ENCODE data around the gene SIGLEC5.

Gene SIGLEC5

DNA sequence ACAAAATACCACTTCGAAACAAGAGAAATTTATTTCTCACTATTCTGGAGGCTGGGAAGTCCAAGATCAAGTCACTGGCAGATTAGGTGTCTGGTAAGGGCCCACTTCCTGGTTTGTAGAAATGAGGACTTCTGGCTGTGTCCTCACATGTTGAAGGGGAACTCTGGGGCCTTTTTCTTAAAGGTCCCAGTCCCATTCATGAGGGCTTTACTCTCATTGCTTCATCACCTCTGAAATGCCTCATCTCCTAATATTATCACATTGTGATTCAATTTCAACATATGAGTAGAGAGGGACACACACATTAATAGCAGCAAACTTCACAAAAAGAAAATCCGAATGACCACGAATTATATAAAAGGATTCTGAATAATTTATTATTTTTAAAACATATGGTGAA, 38.0 kb upstream of the SIGLEC5 start:
- TF ChIP-seq EZH2phosphoT487 (IDR thresholded peaks at IDR 0.05; ENCODE audit: borderline replicate concordance): no peak
- TF ChIP-seq, protein P1, sequence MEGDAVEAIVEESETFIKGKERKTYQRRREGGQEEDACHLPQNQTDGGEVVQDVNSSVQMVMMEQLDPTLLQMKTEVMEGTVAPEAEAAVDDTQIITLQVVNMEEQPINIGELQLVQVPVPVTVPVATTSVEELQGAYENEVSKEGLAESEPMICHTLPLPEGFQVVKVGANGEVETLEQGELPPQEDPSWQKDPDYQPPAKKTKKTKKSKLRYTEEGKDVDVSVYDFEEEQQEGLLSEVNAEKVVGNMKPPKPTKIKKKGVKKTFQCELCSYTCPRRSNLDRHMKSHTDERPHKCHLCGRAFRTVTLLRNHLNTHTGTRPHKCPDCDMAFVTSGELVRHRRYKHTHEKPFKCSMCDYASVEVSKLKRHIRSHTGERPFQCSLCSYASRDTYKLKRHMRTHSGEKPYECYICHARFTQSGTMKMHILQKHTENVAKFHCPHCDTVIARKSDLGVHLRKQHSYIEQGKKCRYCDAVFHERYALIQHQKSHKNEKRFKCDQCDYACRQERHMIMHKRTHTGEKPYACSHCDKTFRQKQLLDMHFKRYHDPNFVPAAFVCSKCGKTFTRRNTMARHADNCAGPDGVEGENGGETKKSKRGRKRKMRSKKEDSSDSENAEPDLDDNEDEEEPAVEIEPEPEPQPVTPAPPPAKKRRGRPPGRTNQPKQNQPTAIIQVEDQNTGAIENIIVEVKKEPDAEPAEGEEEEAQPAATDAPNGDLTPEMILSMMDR (conservative IDR thresholded peaks at IDR 0.05; ENCODE audit: low read length): no peak
- Histone ChIP-seq H3K36me3 (ENCODE audit: insufficient read depth, low read length) (no peaks in the 10 kb centered on the region), H3K9me3 (ENCODE audit: insufficient read depth, low read depth, low read length) (no peaks in the 10 kb centered on the region), H3F3A (ENCODE audit: low read depth) (no peaks in the 10 kb centered on the region), H2AFZ (ENCODE audit: low read length) (no peak overlapping the region), H3K4me1 (ENCODE audit: insufficient read depth, low read length, poor library complexity, severe bottlenecking) (no peaks in the 10 kb centered on the region), H3K27me3 (ENCODE audit: insufficient read depth, low read length, poor library complexity, severe bottlenecking) (no peaks in the 10 kb centered on the region), H3K4me3 (ENCODE audit: low read length, poor library complexity, severe bottlenecking) (no peak overlapping the region), H3K4me2 (ENCODE audit: low read depth, low read length, poor library complexity, severe bottlenecking) (no peak overlapping the region), H3K79me2 (ENCODE audit: insufficient read depth, low read length) (no peaks in the 10 kb centered on the region), H3K9ac (ENCODE audit: low read depth, low read length, poor library complexity, severe bottlenecking) (no peak overlapping the region), H4K20me1 (ENCODE audit: insufficient read depth, low read length, poor library complexity, severe bottlenecking) (no peaks in the 10 kb centered on the region), H3K9me2 (replicated peaks; ENCODE audit: low read depth, low read length) (no peaks in the 10 kb centered on the region)

DNA sequence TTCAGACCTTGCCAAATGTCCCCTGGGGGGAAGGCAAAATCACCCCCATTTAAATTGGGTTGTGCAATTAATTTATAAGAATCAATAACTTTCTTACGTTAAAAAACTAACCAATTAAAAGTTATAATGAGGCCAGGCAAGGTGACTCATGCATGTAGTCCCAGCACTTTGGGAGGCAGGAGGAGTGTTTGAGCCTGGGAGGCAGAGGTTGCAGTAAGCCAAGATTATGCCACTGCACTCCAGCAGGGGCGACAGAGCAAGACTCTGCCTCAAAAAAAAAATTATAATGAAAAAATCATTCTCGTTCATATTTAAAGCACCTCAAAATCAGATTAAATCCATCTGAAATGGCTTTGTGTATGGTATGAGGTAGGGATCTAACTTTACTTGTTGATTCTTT, 34.8 kb upstream of the SIGLEC5 start:
- Histone ChIP-seq H3K9me3 (ENCODE audit: insufficient read depth, low read depth, low read length) (no peaks in the 10 kb centered on the region), H3K9me2 (replicated peaks; ENCODE audit: low read depth, low read length) (no peaks in the 10 kb centered on the region), H3K27me3 (ENCODE audit: insufficient read depth, low read length, poor library complexity, severe bottlenecking) (no peaks in the 10 kb centered on the region), H3K9ac (ENCODE audit: low read depth, low read length, poor library complexity, severe bottlenecking) (no peak overlapping the region), H3K4me3 (ENCODE audit: low read length, poor library complexity, severe bottlenecking) (no peak overlapping the region), H3K4me2 (ENCODE audit: low read depth, low read length, poor library complexity, severe bottlenecking) (no peak overlapping the region), H3K36me3 (ENCODE audit: insufficient read depth, low read length) (no peaks in the 10 kb centered on the region), H3K79me2 (ENCODE audit: insufficient read depth, low read length) (no peaks in the 10 kb centered on the region), H3K4me1 (ENCODE audit: insufficient read depth, low read length, poor library complexity, severe bottlenecking) (no peaks in the 10 kb centered on the region), H4K20me1 (ENCODE audit: insufficient read depth, low read length, poor library complexity, severe bottlenecking) (no peaks in the 10 kb centered on the region), H3F3A (ENCODE audit: low read depth) (no peaks in the 10 kb centered on the region), H2AFZ (ENCODE audit: low read length) (no peak overlapping the region)
- no peak for TF ChIP-seq EZH2phosphoT487 (IDR thresholded peaks at IDR 0.05; ENCODE audit: borderline replicate concordance)
- TF ChIP-seq, protein P1 (conservative IDR thresholded peaks at IDR 0.05; ENCODE audit: low read length): peak; percentile 46

DNA sequence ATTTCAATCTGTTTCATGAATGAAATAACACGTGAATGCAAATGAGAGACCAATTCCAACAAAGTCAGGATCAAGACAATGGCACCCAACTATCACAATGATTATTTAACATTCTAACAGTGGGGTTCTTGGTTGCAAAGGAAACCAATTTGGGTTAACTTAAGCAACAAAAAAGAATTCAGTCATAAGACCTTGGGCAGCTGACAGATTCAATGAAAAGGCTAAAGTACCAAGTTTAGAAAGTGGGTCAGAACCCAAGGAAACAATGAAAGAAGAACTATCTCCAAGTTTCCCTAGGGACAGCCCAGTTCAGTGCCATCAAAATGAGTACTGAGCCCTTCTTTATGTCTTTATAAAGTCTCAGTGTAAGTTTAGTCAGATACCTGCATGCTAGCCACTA, 33.9 kb upstream of the SIGLEC5 start:
- H3F3A ChIP-seq (ENCODE audit: low read depth): no peaks in the 10 kb centered on the region
- H3K4me3 ChIP-seq (ENCODE audit: low read length, poor library complexity, severe bottlenecking): no peak overlapping the region
- H3K36me3 ChIP-seq (ENCODE audit: insufficient read depth, low read length): no peaks in the 10 kb centered on the region
- H3K79me2 ChIP-seq (ENCODE audit: insufficient read depth, low read length): no peaks in the 10 kb centered on the region
- H3K9me3 ChIP-seq (ENCODE audit: insufficient read depth, low read depth, low read length): no peaks in the 10 kb centered on the region
- H3K9me2 ChIP-seq (replicated peaks; ENCODE audit: low read depth, low read length): no peaks in the 10 kb centered on the region
- no peaks in the 10 kb centered on the region for H4K20me1 ChIP-seq (ENCODE audit: insufficient read depth, low read length, poor library complexity, severe bottlenecking)
- no peaks in the 10 kb centered on the region for H3K27me3 ChIP-seq (ENCODE audit: insufficient read depth, low read length, poor library complexity, severe bottlenecking)
- no peak overlapping the region for H3K4me2 ChIP-seq (ENCODE audit: low read depth, low read length, poor library complexity, severe bottlenecking)
- TF ChIP-seq, protein P1 (conservative IDR thresholded peaks at IDR 0.05; ENCODE audit: low read length): no peak
- TF ChIP-seq EZH2phosphoT487 (IDR thresholded peaks at IDR 0.05; ENCODE audit: borderline replicate concordance): no peak
- no peaks in the 10 kb centered on the region for H3K4me1 ChIP-seq (ENCODE audit: insufficient read depth, low read length, poor library complexity, severe bottlenecking)
- H3K9ac ChIP-seq (ENCODE audit: low read depth, low read length, poor library complexity, severe bottlenecking): no peak overlapping the region
- H2AFZ ChIP-seq (ENCODE audit: low read length): no peak overlapping the region

All from Loucy (cell line).